Loucy (cell line): ENCODE results near the gene AGAP1.

Experiments used
- CTCF ChIP-seq: fragments of 200-600 bp; sonication (generic); conservative IDR thresholded peaks from 2 replicates; pipeline ENCODE4 v1.5.1; 2014; ENCODE audit warnings: mild to moderate bottlenecking, antibody characterized with exemption, low read length
- EZH2phosphoT487 ChIP-seq: fragments of 200-600 bp; IDR thresholded peaks from 2 replicates; pipeline ENCODE4 v1.6.1; 2018; ENCODE audit warnings: antibody characterized with exemption, mild to moderate bottlenecking, moderate library complexity, borderline replicate concordance

- no peak for TF ChIP-seq CTCF
- TF ChIP-seq EZH2phosphoT487, result no peak
Measured at GRCh38 chr2:235961711-235962110, 467.9 kb downstream of the AGAP1 start.
